ENCODE results near the gene FEN1. TPM values are rescaled to one million over a fixed set of nuclear protein-coding genes. Genes with fewer than 3 reads are reported as not detected.

FEN1 gene
- total RNA-seq, 1 donor from 2014 or later: 31.3 TPM

DNA sequence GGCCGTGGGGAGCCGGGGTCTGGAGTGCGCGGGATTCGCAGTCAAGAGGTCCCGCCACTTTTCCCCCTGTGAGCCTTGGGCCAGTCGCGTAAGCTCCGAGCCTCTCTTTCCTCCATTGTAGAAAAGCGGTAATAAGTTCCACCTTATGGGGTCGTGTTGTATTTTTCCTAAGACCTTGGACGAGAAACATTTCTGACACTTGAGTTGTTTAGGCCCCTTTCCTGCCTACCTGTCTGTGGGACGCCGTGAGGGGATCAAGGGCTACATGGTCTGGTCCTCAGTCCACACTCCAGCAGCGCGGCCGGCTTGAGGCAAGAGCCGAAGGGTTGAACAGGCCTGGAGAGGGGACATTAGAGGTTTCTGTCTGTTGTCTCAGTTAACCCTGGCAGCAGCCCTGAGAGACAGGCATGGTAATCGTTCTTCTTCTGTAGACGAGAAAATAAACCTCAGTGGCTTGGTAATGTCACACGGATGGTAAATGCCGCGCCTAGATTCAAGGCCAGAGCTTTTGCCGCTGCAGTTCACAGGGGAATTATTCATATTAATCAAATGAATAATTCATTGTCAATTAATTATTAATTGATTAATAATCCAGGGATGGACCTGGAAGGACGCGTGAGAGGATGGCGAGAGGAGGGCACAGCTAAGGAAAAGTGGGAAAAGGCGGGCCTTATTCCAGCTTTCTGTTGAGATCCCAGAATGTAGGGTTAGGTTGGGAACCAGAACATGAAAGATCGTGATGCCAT is 545 bp downstream of the FEN1 start:
- no peak for DNase-seq (ENCODE audit: low read depth)
- TF ChIP-seq, protein P1, sequence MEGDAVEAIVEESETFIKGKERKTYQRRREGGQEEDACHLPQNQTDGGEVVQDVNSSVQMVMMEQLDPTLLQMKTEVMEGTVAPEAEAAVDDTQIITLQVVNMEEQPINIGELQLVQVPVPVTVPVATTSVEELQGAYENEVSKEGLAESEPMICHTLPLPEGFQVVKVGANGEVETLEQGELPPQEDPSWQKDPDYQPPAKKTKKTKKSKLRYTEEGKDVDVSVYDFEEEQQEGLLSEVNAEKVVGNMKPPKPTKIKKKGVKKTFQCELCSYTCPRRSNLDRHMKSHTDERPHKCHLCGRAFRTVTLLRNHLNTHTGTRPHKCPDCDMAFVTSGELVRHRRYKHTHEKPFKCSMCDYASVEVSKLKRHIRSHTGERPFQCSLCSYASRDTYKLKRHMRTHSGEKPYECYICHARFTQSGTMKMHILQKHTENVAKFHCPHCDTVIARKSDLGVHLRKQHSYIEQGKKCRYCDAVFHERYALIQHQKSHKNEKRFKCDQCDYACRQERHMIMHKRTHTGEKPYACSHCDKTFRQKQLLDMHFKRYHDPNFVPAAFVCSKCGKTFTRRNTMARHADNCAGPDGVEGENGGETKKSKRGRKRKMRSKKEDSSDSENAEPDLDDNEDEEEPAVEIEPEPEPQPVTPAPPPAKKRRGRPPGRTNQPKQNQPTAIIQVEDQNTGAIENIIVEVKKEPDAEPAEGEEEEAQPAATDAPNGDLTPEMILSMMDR (IDR thresholded peaks at IDR 0.05; ENCODE audit: insufficient read depth, low read length, poor library complexity, severe bottlenecking): no peak
- peaks cover 5% of the 10 kb centered on the region for H3K36me3 ChIP-seq (ENCODE audit: control insufficient read depth, insufficient read depth, low read length)

DNA sequence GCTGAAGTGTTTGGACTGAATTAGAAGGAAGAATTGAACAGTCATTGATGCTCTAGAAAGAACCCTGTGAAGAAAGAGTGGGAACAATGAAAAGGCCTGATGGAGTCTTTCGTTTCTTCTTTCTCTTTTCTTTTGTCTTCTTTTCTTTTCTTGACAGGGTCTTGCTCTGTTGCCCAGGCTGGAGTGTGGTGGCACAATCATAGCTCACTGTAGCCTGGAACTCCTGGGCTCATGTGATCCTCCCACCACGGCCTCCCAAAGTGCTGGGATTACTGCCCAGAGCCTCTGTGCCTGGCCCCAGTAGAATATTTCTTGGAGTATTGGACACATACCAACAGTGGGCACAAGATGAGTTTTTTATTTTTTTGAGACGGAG is 1.1 kb downstream of the FEN1 start:
- Histone ChIP-seq H3K4me3 (ENCODE audit: low read depth, low read length) (peak overlapping the region; percentile 63), H3K27me3 (ENCODE audit: control insufficient read depth, insufficient read depth, low read length) (no peaks in the 10 kb centered on the region), H3K36me3 (ENCODE audit: control insufficient read depth, insufficient read depth, low read length) (peaks cover 5% of the 10 kb centered on the region)
- DNase-seq (ENCODE audit: low read depth): no peak
- TF ChIP-seq, protein P1 (IDR thresholded peaks at IDR 0.05; ENCODE audit: insufficient read depth, low read length, poor library complexity, severe bottlenecking): no peak

More for the DNA sequence above, 545 bp downstream of the FEN1 start:
- no peaks in the 10 kb centered on the region for H3K27me3 ChIP-seq (ENCODE audit: control insufficient read depth, insufficient read depth, low read length)
- peak overlapping the region; percentile 63 for H3K4me3 ChIP-seq (ENCODE audit: low read depth, low read length)

DNA sequence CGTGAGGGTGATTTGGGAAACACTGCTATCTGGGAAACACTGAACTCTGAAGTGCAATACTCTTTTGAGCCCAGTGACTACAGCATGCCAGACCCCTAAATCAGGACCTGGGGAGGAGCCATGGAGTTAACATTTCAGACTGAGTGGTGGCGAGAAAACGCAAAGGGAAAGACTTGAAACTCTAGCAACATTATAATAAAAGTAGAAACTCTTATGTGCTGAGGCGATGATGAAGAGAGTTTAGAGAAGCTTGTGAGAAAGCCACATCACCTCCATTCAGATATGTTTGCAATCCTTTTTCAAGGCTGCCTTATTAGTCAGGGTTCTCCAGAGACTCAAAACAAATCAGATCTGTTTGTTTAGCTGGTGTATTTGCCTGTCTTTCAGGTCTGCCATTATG is 1.9 kb downstream of the FEN1 start:
- Histone ChIP-seq H3K36me3 (ENCODE audit: control insufficient read depth, insufficient read depth, low read length) (peaks cover under 1% of the 10 kb centered on the region), H3K27me3 (ENCODE audit: control insufficient read depth, insufficient read depth, low read length) (no peaks in the 10 kb centered on the region)
- DNase-seq (ENCODE audit: low read depth): no peak

DNA sequence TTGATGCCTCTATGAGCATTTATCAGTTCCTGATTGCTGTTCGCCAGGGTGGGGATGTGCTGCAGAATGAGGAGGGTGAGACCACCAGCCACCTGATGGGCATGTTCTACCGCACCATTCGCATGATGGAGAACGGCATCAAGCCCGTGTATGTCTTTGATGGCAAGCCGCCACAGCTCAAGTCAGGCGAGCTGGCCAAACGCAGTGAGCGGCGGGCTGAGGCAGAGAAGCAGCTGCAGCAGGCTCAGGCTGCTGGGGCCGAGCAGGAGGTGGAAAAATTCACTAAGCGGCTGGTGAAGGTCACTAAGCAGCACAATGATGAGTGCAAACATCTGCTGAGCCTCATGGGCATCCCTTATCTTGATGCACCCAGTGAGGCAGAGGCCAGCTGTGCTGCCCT is 2.7 kb downstream of the FEN1 start:
- no peaks in the 10 kb centered on the region for H3K27me3 ChIP-seq (ENCODE audit: control insufficient read depth, insufficient read depth, low read length)
- TF ChIP-seq, protein P1 (IDR thresholded peaks at IDR 0.05; ENCODE audit: insufficient read depth, low read length, poor library complexity, severe bottlenecking): no peak
- H3K36me3 ChIP-seq (ENCODE audit: control insufficient read depth, insufficient read depth, low read length): peaks cover 1% of the 10 kb centered on the region
- DNase-seq (ENCODE audit: low read depth): no peak
- no peak overlapping the region for H3K4me3 ChIP-seq (ENCODE audit: low read depth, low read length)

More for the DNA sequence above, 1.9 kb downstream of the FEN1 start:
- H3K4me3 ChIP-seq (ENCODE audit: low read depth, low read length): no peak overlapping the region
- TF ChIP-seq, protein P1 (IDR thresholded peaks at IDR 0.05; ENCODE audit: insufficient read depth, low read length, poor library complexity, severe bottlenecking): no peak

GRCh38 chr11:61795876-61796526 is 3.3 kb downstream of the FEN1 start:
- H3K4me3 ChIP-seq (ENCODE audit: low read depth, low read length): no peak overlapping the region
- TF ChIP-seq, protein P1 (IDR thresholded peaks at IDR 0.05; ENCODE audit: insufficient read depth, low read length, poor library complexity, severe bottlenecking): no peak
- H3K36me3 ChIP-seq (ENCODE audit: control insufficient read depth, insufficient read depth, low read length): peaks cover 1% of the 10 kb centered on the region
- no peaks in the 10 kb centered on the region for H3K27me3 ChIP-seq (ENCODE audit: control insufficient read depth, insufficient read depth, low read length)
- DNase-seq (ENCODE audit: low read depth): no peak
